WERI-Rb-1 (cell line): Measurements from ENCODE around the gene TRIM26.
"Not testable (repeated sequence)": the region's sequence is repeated elsewhere in the genome, so short reads cannot be mapped to it uniquely, and the experiment has no call there.

ENCODE experiments used
- DNase-seq: peaks from one replicate; pipeline ENCODE4 v3.0.0-alpha.2; 2020
- H3K27ac ChIP-seq: fragments of 250-450 bp; sonication (Bioruptor Pico); 2 replicates; pipeline ENCODE4 v1.5.1; 2020; ENCODE audit warnings: mild to moderate bottlenecking, moderate library complexity
- H3K27me3 ChIP-seq: fragments of 250-450 bp; sonication (Bioruptor Pico); 2 replicates; pipeline ENCODE4 v1.5.1; 2021; ENCODE audit warnings: mild to moderate bottlenecking, low read depth, moderate library complexity; ENCODE audit not compliant: insufficient read depth, severe bottlenecking
- H3K36me3 ChIP-seq: fragments of 250-450 bp; sonication (Bioruptor Pico); 2 replicates; pipeline ENCODE4 v1.5.1; 2020; ENCODE audit warnings: mild to moderate bottlenecking, moderate library complexity
- H3K4me3 ChIP-seq: 2 replicates; pipeline ENCODE4 v1.5.1; 2011; ENCODE audit warnings: low read depth, mild to moderate bottlenecking, control low read depth, low read length
- H3K9me3 ChIP-seq: fragments of 250-450 bp; sonication (Bioruptor Pico); 2 replicates; pipeline ENCODE4 v1.5.1; 2021; ENCODE audit warnings: mild to moderate bottlenecking, moderate library complexity; ENCODE audit not compliant: severe bottlenecking
- TF ChIP-seq, protein P1 (sequence below): IDR thresholded peaks from 2 replicates; pipeline ENCODE4 v1.5.1; 2011; ENCODE audit warnings: low read depth, mild to moderate bottlenecking, control low read depth, inconsistent platforms, low read length

The TRIM26 gene

DNA sequence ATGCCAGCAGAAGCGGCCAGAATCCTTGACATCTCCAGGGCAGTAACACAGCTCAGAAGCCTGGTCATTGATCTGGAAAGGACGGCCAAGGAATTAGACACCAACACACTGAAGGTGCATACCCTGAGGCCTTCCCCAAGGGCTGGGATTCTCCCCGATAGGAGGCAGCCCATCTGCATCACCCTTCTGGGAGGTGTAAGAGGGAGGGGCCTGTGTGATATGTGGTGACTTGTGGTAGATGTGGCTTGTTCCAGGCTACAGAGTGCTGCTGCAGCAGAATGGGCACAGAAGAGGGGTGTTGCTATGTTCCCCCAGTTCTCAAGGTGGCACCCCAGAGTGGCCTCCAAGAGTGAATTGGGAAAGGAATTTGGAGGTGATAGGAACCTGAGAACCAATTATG is 66.1 kb downstream of the TRIM26 start:
- Histone ChIP-seq H3K27me3 (peaks cover 97% of the 10 kb centered on the region), H3K36me3 (no peaks in the 10 kb centered on the region), H3K4me3 (no peak overlapping the region), H3K9me3 (peaks cover 4% of the 10 kb centered on the region), H3K27ac (no peak overlapping the region)
- no peak for DNase-seq
- TF ChIP-seq, protein P1, sequence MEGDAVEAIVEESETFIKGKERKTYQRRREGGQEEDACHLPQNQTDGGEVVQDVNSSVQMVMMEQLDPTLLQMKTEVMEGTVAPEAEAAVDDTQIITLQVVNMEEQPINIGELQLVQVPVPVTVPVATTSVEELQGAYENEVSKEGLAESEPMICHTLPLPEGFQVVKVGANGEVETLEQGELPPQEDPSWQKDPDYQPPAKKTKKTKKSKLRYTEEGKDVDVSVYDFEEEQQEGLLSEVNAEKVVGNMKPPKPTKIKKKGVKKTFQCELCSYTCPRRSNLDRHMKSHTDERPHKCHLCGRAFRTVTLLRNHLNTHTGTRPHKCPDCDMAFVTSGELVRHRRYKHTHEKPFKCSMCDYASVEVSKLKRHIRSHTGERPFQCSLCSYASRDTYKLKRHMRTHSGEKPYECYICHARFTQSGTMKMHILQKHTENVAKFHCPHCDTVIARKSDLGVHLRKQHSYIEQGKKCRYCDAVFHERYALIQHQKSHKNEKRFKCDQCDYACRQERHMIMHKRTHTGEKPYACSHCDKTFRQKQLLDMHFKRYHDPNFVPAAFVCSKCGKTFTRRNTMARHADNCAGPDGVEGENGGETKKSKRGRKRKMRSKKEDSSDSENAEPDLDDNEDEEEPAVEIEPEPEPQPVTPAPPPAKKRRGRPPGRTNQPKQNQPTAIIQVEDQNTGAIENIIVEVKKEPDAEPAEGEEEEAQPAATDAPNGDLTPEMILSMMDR, result no peak

DNA sequence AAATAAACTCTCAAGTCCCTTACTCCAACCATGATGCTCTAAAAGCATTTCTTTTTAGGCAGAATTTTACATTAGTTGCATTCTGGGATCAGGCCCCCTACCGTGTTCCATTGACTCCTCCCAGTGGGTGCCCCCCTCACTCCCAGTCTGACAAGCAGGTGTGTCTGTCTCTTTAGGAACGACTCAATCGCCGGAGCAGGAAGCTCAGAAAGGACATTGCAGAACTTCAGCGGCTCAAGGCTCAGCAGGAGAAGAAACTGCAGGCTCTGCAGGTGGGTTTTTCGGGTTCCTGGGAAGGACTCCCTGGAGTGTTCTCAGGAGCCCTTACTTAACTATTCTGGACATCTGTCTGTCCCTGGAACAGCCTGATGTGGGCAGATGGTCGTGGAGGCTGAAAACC is 67.4 kb downstream of the TRIM26 start:
- Histone ChIP-seq H3K9me3 (peaks cover 1% of the 10 kb centered on the region), H3K36me3 (no peaks in the 10 kb centered on the region), H3K27ac (no peak overlapping the region), H3K4me3 (no peak overlapping the region), H3K27me3 (peaks cover 97% of the 10 kb centered on the region)
- TF ChIP-seq, protein P1, result no peak
- no peak for DNase-seq

- Histone ChIP-seq H3K27ac (no peak overlapping the region), H3K4me3 (no peak overlapping the region), H3K27me3 (peaks cover 95% of the 10 kb centered on the region), H3K9me3 (peaks cover 2% of the 10 kb centered on the region), H3K36me3 (no peaks in the 10 kb centered on the region)
- TF ChIP-seq, protein P1, result no peak
- no peak for DNase-seq
Observed at GRCh38 chr6:30144811-30145210, 68.4 kb downstream of the TRIM26 start.

DNA sequence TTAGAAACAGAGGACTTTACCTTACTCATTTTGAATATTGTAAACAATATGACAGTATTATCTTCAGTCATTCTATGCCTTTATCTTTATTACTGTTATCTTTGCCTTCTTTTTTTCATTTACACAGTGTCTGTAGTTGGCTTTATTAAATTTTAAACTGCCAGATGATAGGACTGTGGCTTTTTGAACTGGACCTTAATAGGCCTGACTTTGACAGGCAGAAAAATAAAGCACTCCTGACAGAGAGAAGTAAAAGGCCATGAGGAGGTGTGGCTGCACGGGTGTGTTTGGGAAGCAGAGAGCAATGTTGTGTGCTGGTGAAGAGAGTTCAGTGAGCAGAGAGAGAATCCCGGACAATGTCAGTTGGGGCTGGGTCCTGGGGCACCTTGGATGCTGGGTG is 69.4 kb downstream of the TRIM26 start:
- Histone ChIP-seq H3K27me3 (peaks cover 98% of the 10 kb centered on the region), H3K4me3 (no peak overlapping the region), H3K36me3 (no peaks in the 10 kb centered on the region), H3K9me3 (peaks cover 2% of the 10 kb centered on the region), H3K27ac (no peak overlapping the region)
- TF ChIP-seq, protein P1, result no peak
- no peak for DNase-seq

DNA sequence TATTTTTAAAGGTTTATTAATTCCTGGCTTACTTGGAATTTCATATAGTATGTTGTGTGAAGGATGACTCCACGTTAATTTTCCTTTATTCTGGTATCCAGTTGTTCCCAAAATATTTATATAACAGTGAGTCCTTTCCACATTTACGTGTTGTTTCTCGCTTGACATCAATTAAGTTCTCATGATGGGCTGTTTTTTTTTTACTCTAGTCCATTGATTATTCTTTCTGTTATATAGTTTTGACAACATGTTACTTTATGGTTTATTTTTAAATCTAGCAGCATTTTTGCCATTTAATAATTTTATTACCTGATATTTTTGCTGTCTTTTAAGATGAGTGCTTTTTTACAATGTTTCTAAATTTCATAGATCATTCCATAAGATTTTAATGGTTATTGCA is 70.5 kb downstream of the TRIM26 start:
- H3K27me3 ChIP-seq, result peaks cover 98% of the 10 kb centered on the region
- DNase-seq, result no peak
- H3K9me3 ChIP-seq, result peaks cover 2% of the 10 kb centered on the region
- H3K36me3 ChIP-seq, result no peaks in the 10 kb centered on the region
- TF ChIP-seq, protein P1, result no peak
- H3K4me3 ChIP-seq, result no peak overlapping the region
- H3K27ac ChIP-seq, result no peak overlapping the region

DNA sequence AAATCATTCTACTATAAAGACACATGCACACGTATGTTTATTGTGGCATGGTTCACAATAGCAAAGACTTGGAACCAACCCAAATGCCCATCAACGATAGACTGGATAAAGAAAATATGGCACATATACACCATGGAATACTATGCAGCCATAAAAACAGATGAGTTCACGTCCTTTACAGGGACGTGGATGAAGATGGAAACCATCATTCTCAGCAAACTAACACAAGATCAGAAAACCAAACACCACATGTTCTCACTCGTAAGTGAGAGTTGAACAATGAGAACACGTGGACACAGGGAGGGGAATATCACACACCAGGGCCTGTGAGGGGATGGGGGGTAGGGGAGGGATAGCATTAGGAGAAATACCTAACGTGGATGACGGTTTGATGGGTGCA is 73.0 kb downstream of the TRIM26 start:
- not testable (repeated sequence) for H3K9me3 ChIP-seq, DNase-seq, H3K36me3 ChIP-seq, H3K27ac ChIP-seq, H3K4me3 ChIP-seq
- peaks cover 98% of the 10 kb centered on the region for H3K27me3 ChIP-seq
